Keratinocyte (primary cell): ENCODE results near the gene PPP2R5A.

Experiments used
- CTCF ChIP-seq, 3 experiments: IDR thresholded peaks in 1 of 3; conservative IDR thresholded peaks in 1 of 3; optimal IDR thresholded peaks in 1 of 3; 2 replicates in 2 of 3; 3 replicates in 1 of 3; pipeline versions ENCODE3 to v1.5.1; 2011; ENCODE audit warnings: low read length in 3 of 3, mild to moderate bottlenecking in 3 of 3, moderate library complexity in 2 of 3, control low read depth in 1 of 3, inconsistent platforms in 1 of 3; ENCODE audit not compliant: insufficient read depth in 2 of 3; ENCODE audit errors: extremely low read depth in 1 of 3
- EZH2 ChIP-seq: IDR thresholded peaks from one replicate; pipeline ENCODE4 v1.6.1; 2012; ENCODE audit warnings: inconsistent platforms, mild to moderate bottlenecking, low read length, moderate library complexity

GRCh38 chr1:212386029-212386428 is 100.8 kb downstream of the PPP2R5A start:
- TF ChIP-seq CTCF (optimal IDR thresholded peaks at IDR 0.05 in 1 of 3, IDR thresholded peaks at IDR 0.05 in 1 of 3, conservative IDR thresholded peaks at IDR 0.05 in 1 of 3; ENCODE audit: extremely low read depth in 1 of 3, insufficient read depth in 2 of 3, low read length in 3 of 3): no peak
- TF ChIP-seq EZH2: no peak
